Endothelial cell of umbilical vein (primary cell): Measurements from ENCODE around the gene DPPA2. TPM values are rescaled to one million over a fixed set of nuclear protein-coding genes. Genes with fewer than 3 reads are reported as not detected.

Source experiments
- BruUV-seq: library from RNA; stranded (reverse); fragments of 400-500 nt; replicated peaks from 2 replicates; lab custom pipeline; 2021; lab: Mats Ljungman, UMichigan
- CTCF ChIA-PET: fragments of 300-600, 350-600 bp; sonication (Branson Sonifier 250); formaldehyde crosslinking; loops from one replicate; lab custom pipeline; 2021; ENCODE audit warnings: antibody characterized with exemption, inconsistent platforms; lab: Charles Lee
- POLR2A ChIA-PET: fragments of 300-600, 350-600 bp; sonication (Branson Sonifier 250); formaldehyde crosslinking; loops from one replicate; lab custom pipeline; 2021; ENCODE audit warnings: antibody characterized with exemption, inconsistent platforms; lab: Charles Lee
- DNase-seq: peaks from one replicate; pipeline ENCODE4 v3.0.0-alpha.2; 2011; ENCODE audit warnings: low read depth, low spot score
- FAIRE-seq: peaks from 2 replicates; lab custom pipeline; 2011; peaks lifted over from hg19 to GRCh38; lab: Jason Lieb, UNC
- H2AFZ ChIP-seq: 2 replicates; pipeline ENCODE4 v1.6.0; 2012; ENCODE audit warnings: low read depth, low read length, control low read depth, inconsistent platforms
- H3K27ac ChIP-seq: 2 replicates; pipeline ENCODE4 v1.5.1; 2011; ENCODE audit warnings: low read depth, mild to moderate bottlenecking, control low read depth, low read length, moderate library complexity; ENCODE audit not compliant: insufficient read depth
- H3K27me3 ChIP-seq, 2 experiments: 2 replicates each; pipeline versions ENCODE4 v1.6.0 to v1.6.1; 2011; ENCODE audit warnings: low read length in 2 of 2, mixed read lengths in 1 of 2; ENCODE audit not compliant: control insufficient read depth in 2 of 2, insufficient read depth in 2 of 2
- H3K36me3 ChIP-seq, 2 experiments: 2 replicates in 1 of 2; 3 replicates in 1 of 2; pipeline ENCODE4 v1.5.1; 2011; ENCODE audit warnings: low read length in 2 of 2, mild to moderate bottlenecking in 1 of 2, moderate library complexity in 1 of 2; ENCODE audit not compliant: control insufficient read depth in 2 of 2, insufficient read depth in 2 of 2; ENCODE audit errors: extremely low read depth in 1 of 2
- H3K4me1 ChIP-seq: 3 replicates; pipeline ENCODE4 v1.5.1; 2011; ENCODE audit warnings: mild to moderate bottlenecking, low read length; ENCODE audit not compliant: control insufficient read depth, insufficient read depth; ENCODE audit errors: extremely low read depth
- H3K4me2 ChIP-seq: 2 replicates; pipeline ENCODE4 v1.6.1; 2011; ENCODE audit warnings: low read length, control low read depth, mixed read lengths; ENCODE audit not compliant: insufficient read depth
- H3K4me3 ChIP-seq, 3 experiments: fragments of 200-600 bp in 1 of 3; sonication (generic), shearing (Covaris generic) in 1 of 3; replicated peaks in 1 of 3; 2 replicates each; pipeline ENCODE4 v1.5.1; 2011 to 2016; ENCODE audit warnings: control low read depth in 3 of 3, low read length in 3 of 3, mild to moderate bottlenecking in 2 of 3, inconsistent platforms in 1 of 3, low read depth in 1 of 3, moderate library complexity in 1 of 3; ENCODE audit not compliant: insufficient read depth in 1 of 3
- H3K79me2 ChIP-seq: 2 replicates; pipeline ENCODE4 v1.6.0; 2012; ENCODE audit warnings: low read length, inconsistent platforms; ENCODE audit not compliant: control insufficient read depth, insufficient read depth
- H3K9ac ChIP-seq: replicated peaks from 2 replicates; pipeline ENCODE3; 2011; ENCODE audit warnings: low read length, control low read depth; ENCODE audit not compliant: insufficient read depth; ENCODE audit errors: extremely low read depth
- H3K9me1 ChIP-seq: replicated peaks from 3 replicates; pipeline ENCODE4 v1.6.0; 2011; ENCODE audit warnings: mild to moderate bottlenecking, low read length; ENCODE audit not compliant: control insufficient read depth, insufficient read depth; ENCODE audit errors: extremely low read depth
- H3K9me3 ChIP-seq: replicated peaks from 2 replicates; pipeline ENCODE4 v1.5.1; 2012; ENCODE audit warnings: low read length, inconsistent platforms; ENCODE audit not compliant: control insufficient read depth, insufficient read depth
- H4K20me1 ChIP-seq: replicated peaks from 2 replicates; pipeline ENCODE3; 2011; ENCODE audit warnings: mild to moderate bottlenecking, low read length; ENCODE audit not compliant: control insufficient read depth, insufficient read depth; ENCODE audit errors: extremely low read depth
- CTCF ChIP-seq, 2 donors: IDR thresholded peaks; 1 replicate in 1 of 2; 2 replicates in 1 of 2; pipeline ENCODE4 v1.5.1; 2011; ENCODE audit warnings: low read length in 2 of 2, mild to moderate bottlenecking in 2 of 2, moderate library complexity in 2 of 2, control low read depth in 1 of 2, inconsistent platforms in 1 of 2, low read depth in 1 of 2; ENCODE audit not compliant: insufficient read depth in 1 of 2; ENCODE audit errors: extremely low read depth in 1 of 2
- EZH2 ChIP-seq: IDR thresholded peaks from 2 replicates; pipeline ENCODE4 v1.6.1; 2012; ENCODE audit warnings: borderline replicate concordance, low read depth, mild to moderate bottlenecking, moderate library complexity, low read length, inconsistent platforms; ENCODE audit not compliant: severe bottlenecking
- FOS ChIP-seq: IDR thresholded peaks from 2 replicates; pipeline ENCODE4 v1.6.1; 2011; ENCODE audit warnings: mild to moderate bottlenecking, low read length, moderate library complexity, borderline replicate concordance; ENCODE audit not compliant: insufficient read depth
- GATA2 ChIP-seq: IDR thresholded peaks from 2 replicates; pipeline ENCODE4 v1.7.0; 2011; ENCODE audit warnings: low read depth, mild to moderate bottlenecking, moderate library complexity, mixed read lengths, low read length; ENCODE audit not compliant: insufficient read length, insufficient read depth
- JUN ChIP-seq: IDR thresholded peaks from 2 replicates; pipeline ENCODE4 v1.6.1; 2011; ENCODE audit warnings: borderline replicate concordance, low read depth; ENCODE audit not compliant: insufficient read length, insufficient read depth
- MAX ChIP-seq: IDR thresholded peaks from 2 replicates; pipeline ENCODE4 v1.6.1; 2011; ENCODE audit not compliant: insufficient read depth, insufficient read length
- MYC ChIP-seq: IDR thresholded peaks from one replicate; pipeline ENCODE4 v1.6.1; 2011; ENCODE audit warnings: mild to moderate bottlenecking, low read depth, low read length
- POLR2A ChIP-seq: IDR thresholded peaks from 2 replicates; pipeline ENCODE4 v1.6.1; 2012; ENCODE audit warnings: low read depth, mild to moderate bottlenecking, control low read depth, low read length
- POLR2AphosphoS5 ChIP-seq: IDR thresholded peaks from 2 replicates; pipeline ENCODE4 v1.6.1; 2012; ENCODE audit warnings: low read depth, mild to moderate bottlenecking, control low read depth, low read length, moderate library complexity; ENCODE audit not compliant: insufficient read depth
- dilution Hi-C: fragments of 300-500 bp; cut with MboI; formaldehyde crosslinking; loops from one replicate; pipeline ENCODE4 v1.15.0; 2019; ENCODE audit warnings: low sequenced_read_pairs; ENCODE audit not compliant: extremely low pct_ligation_motif_present
- intact Hi-C: fragments of 100-400 bp; cut with micrococcal nuclease; formaldehyde crosslinking; loops from one replicate; pipeline ENCODE4 v1.10.0; 2022
- polyA plus RNA-seq, 4 experiments: library from polyadenylated mRNA; depleted of rRNA in 3 of 4; stranded (reverse) in 3 of 4; unstranded in 1 of 4; fragments of >200 nt; gene quantifications; 2 replicates each; pipeline versions ENCODE4 v1.2.1 to v1.2.3, GENCODE V29; 2011 to 2012; ENCODE audit warnings: missing spikeins in 1 of 4
- total RNA-seq: library from RNA; stranded (reverse); gene quantifications from 2 replicates; pipeline ENCODE4 v1.2.3, GENCODE V29; 2021

The DPPA2 gene
- total and polyA plus RNA-seq, 2 donors (not counting 3 experiments of a cell fraction or from before 2014, with no cell fraction given), result not detected

GRCh38 chr3:109338322-109338721 is 22.0 kb upstream of the DPPA2 start:
- DNase-seq (no peak), FAIRE-seq (no peak)
- intact Hi-C loops (no loop called here), dilution Hi-C loops (no loop called here)
- no peaks in the 10 kb centered on the region for H4K20me1 ChIP-seq
- H2AFZ ChIP-seq, result no peak overlapping the region
- no peak overlapping the region for H3K4me3 ChIP-seq
- POLR2A ChIA-PET, result no interaction called here
- no peaks in the 10 kb centered on the region for H3K79me2 ChIP-seq
- H3K4me2 ChIP-seq, result no peak overlapping the region
- no TSS peak for BruUV-seq
- no peaks in the 10 kb centered on the region for H3K4me1 ChIP-seq
- CTCF ChIA-PET, result no interaction called here
- H3K27ac ChIP-seq, result no peak overlapping the region
- H3K9me1 ChIP-seq, result no peaks in the 10 kb centered on the region
- H3K36me3 ChIP-seq, result no peaks in the 10 kb centered on the region
- TF ChIP-seq CTCF (IDR thresholded peaks at IDR 0.05; ENCODE audit: extremely low read depth in 1 of 2, insufficient read depth in 1 of 2, low read depth in 1 of 2, low read length in 2 of 2) (no peak), JUN (no peak), GATA2 (no peak), MAX (no peak), POLR2AphosphoS5 (no peak), POLR2A (no peak), MYC (no peak), FOS (no peak), EZH2 (no peak)
- peaks cover 0 to 4% of the 10 kb centered on the region in 2 experiments for H3K27me3 ChIP-seq
- H3K9ac ChIP-seq, result no peak overlapping the region
- no peaks in the 10 kb centered on the region for H3K9me3 ChIP-seq
